Astrocyte (in vitro differentiated cells and primary cell): ENCODE data around the gene MARCHF10.

Experiments used
- EZH2 ChIP-seq: IDR thresholded peaks from 2 replicates; pipeline ENCODE4 v1.6.1; 2012; ENCODE audit warnings: mild to moderate bottlenecking, low read length, inconsistent platforms; ENCODE audit not compliant: insufficient read depth
- TF ChIP-seq, protein P1 (sequence below): IDR thresholded peaks from 2 replicates; pipeline ENCODE4 v1.5.1; 2011; ENCODE audit warnings: low read depth, mild to moderate bottlenecking, inconsistent platforms, low read length, moderate library complexity; ENCODE audit not compliant: insufficient read depth

GRCh38 chr17:62809656-62810055, 1.5 kb upstream of the MARCHF10 start:
- TF ChIP-seq, protein P1, sequence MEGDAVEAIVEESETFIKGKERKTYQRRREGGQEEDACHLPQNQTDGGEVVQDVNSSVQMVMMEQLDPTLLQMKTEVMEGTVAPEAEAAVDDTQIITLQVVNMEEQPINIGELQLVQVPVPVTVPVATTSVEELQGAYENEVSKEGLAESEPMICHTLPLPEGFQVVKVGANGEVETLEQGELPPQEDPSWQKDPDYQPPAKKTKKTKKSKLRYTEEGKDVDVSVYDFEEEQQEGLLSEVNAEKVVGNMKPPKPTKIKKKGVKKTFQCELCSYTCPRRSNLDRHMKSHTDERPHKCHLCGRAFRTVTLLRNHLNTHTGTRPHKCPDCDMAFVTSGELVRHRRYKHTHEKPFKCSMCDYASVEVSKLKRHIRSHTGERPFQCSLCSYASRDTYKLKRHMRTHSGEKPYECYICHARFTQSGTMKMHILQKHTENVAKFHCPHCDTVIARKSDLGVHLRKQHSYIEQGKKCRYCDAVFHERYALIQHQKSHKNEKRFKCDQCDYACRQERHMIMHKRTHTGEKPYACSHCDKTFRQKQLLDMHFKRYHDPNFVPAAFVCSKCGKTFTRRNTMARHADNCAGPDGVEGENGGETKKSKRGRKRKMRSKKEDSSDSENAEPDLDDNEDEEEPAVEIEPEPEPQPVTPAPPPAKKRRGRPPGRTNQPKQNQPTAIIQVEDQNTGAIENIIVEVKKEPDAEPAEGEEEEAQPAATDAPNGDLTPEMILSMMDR = no peak
- no peak for TF ChIP-seq EZH2
